B cell (primary cell): ENCODE results near the gene PHF24.

Experiments
- EZH2 ChIP-seq: IDR thresholded peaks from 2 replicates; pipeline ENCODE4 v1.6.1; 2012; ENCODE audit warnings: borderline replicate concordance, low read depth, mild to moderate bottlenecking, moderate library complexity, low read length; ENCODE audit not compliant: insufficient read depth, poor library complexity, severe bottlenecking
- TF ChIP-seq, protein P1 (sequence below): fragments of 200-600 bp; IDR thresholded peaks from one replicate; pipeline ENCODE4 v1.8.0; 2022; ENCODE audit warnings: antibody characterized with exemption, mild to moderate bottlenecking

DNA sequence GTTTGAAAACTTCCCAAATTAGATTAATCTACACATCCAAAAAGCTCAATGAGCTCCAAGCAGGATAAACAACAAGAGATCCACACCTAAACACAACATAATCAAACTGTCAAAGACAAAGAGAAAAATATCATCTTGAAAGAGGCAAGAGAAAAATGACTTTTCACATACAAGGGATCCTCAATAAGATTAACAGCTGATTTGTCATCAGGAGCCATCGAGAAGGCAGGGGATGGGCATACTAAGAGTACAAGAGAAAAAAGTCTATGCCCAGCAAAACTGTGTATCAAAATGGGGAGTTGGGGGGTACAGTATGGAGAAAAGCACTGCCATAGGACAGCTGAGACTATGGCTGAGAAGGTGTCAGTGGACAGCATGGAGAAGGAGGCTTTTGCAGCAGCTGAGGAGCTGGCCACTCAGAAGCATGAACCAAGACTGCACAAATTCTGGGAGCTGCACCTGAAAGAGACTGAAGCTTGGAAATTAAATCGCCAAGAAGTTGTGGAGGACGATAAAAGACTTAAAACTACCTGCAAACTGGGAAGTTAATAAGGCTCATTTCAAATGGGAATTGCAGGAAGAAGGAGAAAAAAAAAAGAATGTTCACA is 52.4 kb downstream of the PHF24 start:
- TF ChIP-seq, protein P1, sequence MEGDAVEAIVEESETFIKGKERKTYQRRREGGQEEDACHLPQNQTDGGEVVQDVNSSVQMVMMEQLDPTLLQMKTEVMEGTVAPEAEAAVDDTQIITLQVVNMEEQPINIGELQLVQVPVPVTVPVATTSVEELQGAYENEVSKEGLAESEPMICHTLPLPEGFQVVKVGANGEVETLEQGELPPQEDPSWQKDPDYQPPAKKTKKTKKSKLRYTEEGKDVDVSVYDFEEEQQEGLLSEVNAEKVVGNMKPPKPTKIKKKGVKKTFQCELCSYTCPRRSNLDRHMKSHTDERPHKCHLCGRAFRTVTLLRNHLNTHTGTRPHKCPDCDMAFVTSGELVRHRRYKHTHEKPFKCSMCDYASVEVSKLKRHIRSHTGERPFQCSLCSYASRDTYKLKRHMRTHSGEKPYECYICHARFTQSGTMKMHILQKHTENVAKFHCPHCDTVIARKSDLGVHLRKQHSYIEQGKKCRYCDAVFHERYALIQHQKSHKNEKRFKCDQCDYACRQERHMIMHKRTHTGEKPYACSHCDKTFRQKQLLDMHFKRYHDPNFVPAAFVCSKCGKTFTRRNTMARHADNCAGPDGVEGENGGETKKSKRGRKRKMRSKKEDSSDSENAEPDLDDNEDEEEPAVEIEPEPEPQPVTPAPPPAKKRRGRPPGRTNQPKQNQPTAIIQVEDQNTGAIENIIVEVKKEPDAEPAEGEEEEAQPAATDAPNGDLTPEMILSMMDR, result no peak
- no peak for TF ChIP-seq EZH2
